HepG2 (cell line): ENCODE measurements around the gene NEDD1. TPM values are rescaled to one million over a fixed set of nuclear protein-coding genes. Genes with fewer than 3 reads are reported as not detected.

Source experiments
- AHDC1 ChIP-seq: sonication (generic); formaldehyde crosslinking; IDR thresholded peaks from 2 replicates; pipeline ENCODE4 v1.5.1; 2020; ENCODE audit warnings: mild to moderate bottlenecking, missing genetic modification reagents, borderline replicate concordance
- BRF2 ChIP-seq: sonication (generic); formaldehyde crosslinking; IDR thresholded peaks from 2 replicates; pipeline ENCODE4 v1.8.1; 2022; ENCODE audit warnings: mild to moderate bottlenecking, missing genetic modification reagents
- FIP1L1 ChIP-seq: fragments of 200-400 bp; formaldehyde crosslinking; IDR thresholded peaks from 2 replicates; pipeline ENCODE4 v1.6.1; 2018; ENCODE audit warnings: low read depth, mild to moderate bottlenecking, low read length, moderate library complexity, borderline replicate concordance; ENCODE audit not compliant: insufficient read depth
- GATAD1 ChIP-seq: IDR thresholded peaks from 2 replicates; pipeline ENCODE4 v1.6.1; 2016; ENCODE audit warnings: missing genetic modification reagents, missing compliant biosample characterization
- NCOA5 ChIP-seq: sonication (generic); formaldehyde crosslinking; IDR thresholded peaks from 2 replicates; pipeline ENCODE4 v1.4.0; 2020; ENCODE audit warnings: missing genetic modification reagents
- NR0B2 ChIP-seq: sonication (generic); formaldehyde crosslinking; IDR thresholded peaks from 2 replicates; pipeline ENCODE4 v1.4.0; 2020; ENCODE audit warnings: mild to moderate bottlenecking, missing genetic modification reagents
- SIX1 ChIP-seq: sonication (generic); formaldehyde crosslinking; IDR thresholded peaks from 2 replicates; pipeline ENCODE4 v1.4.0; 2020; ENCODE audit warnings: missing genetic modification reagents, borderline replicate concordance
- SP2 ChIP-seq: sonication (generic); formaldehyde crosslinking; IDR thresholded peaks from 2 replicates; pipeline ENCODE4 v1.5.1; 2020; ENCODE audit warnings: mild to moderate bottlenecking, missing genetic modification reagents
- TFDP1 ChIP-seq: IDR thresholded peaks from 2 replicates; pipeline ENCODE4 v1.6.1; 2016; ENCODE audit warnings: missing compliant biosample characterization, missing genetic modification reagents, borderline replicate concordance
- TP53 ChIP-seq: sonication (generic); formaldehyde crosslinking; conservative IDR thresholded peaks from 2 replicates; pipeline ENCODE4 v1.4.0; 2020; ENCODE audit warnings: missing genetic modification reagents
- ZBTB7A ChIP-seq: sonication (generic); formaldehyde crosslinking; IDR thresholded peaks from 2 replicates; pipeline ENCODE4 v1.8.0; 2022; ENCODE audit warnings: mild to moderate bottlenecking, missing genetic modification reagents
- ZNF451 ChIP-seq: sonication (generic); formaldehyde crosslinking; IDR thresholded peaks from 2 replicates; pipeline ENCODE4 v1.5.0; 2020; ENCODE audit warnings: mild to moderate bottlenecking, missing genetic modification reagents
- ZNF572 ChIP-seq: sonication (generic); formaldehyde crosslinking; IDR thresholded peaks from 2 replicates; pipeline ENCODE4 v1.5.1; 2020; ENCODE audit warnings: mild to moderate bottlenecking, missing genetic modification reagents
- ZNF704 ChIP-seq: sonication (generic); formaldehyde crosslinking; IDR thresholded peaks from 2 replicates; pipeline ENCODE4 v1.8.1; 2023; ENCODE audit warnings: mild to moderate bottlenecking, inconsistent platforms, moderate library complexity, missing genetic modification reagents, borderline replicate concordance
- ZNF709 ChIP-seq: sonication (generic); formaldehyde crosslinking; IDR thresholded peaks from 2 replicates; pipeline ENCODE4 v1.5.0; 2020; ENCODE audit warnings: mild to moderate bottlenecking, missing genetic modification reagents
- ZNF737 ChIP-seq: sonication (generic); formaldehyde crosslinking; IDR thresholded peaks from 2 replicates; pipeline ENCODE4 v1.5.0; 2020; ENCODE audit warnings: missing genetic modification reagents, mild to moderate bottlenecking, borderline replicate concordance
- ZNF784 ChIP-seq: sonication (generic); formaldehyde crosslinking; IDR thresholded peaks from 2 replicates; pipeline ENCODE4 v1.5.1; 2020; ENCODE audit warnings: missing genetic modification reagents, mild to moderate bottlenecking, borderline replicate concordance
- polyA plus RNA-seq, 8 experiments: library from polyadenylated mRNA; depleted of rRNA in 3 of 8; stranded (reverse) in 7 of 8; unstranded in 1 of 8; fragments of >200 nt; fragmentation: Illumina TruSeq in 4 of 8; extraction: Trizol in 4 of 8; gene quantifications; 2 replicates each; pipeline versions ENCODE4 v1.2.1 to v1.2.3, GENCODE V29; 2011 to 2016; ENCODE audit warnings: low read depth in 4 of 8, missing spikeins in 1 of 8, mixed read lengths in 1 of 8; ENCODE audit not compliant: insufficient read depth in 1 of 8
- total RNA-seq, 5 experiments: library from RNA; depleted of rRNA; stranded (reverse); fragments of >200 nt; fragmentation: Illumina TruSeq; extraction: Trizol; gene quantifications; 2 replicates each; pipeline ENCODE4 v1.2.3, GENCODE V29; 2016; ENCODE audit warnings: low read depth in 1 of 5

NEDD1 gene
- total and polyA plus RNA-seq, 2 of the 13 experiments (the other 11 are each of a cell fraction or from before 2014, with no cell fraction given) = 11.2 to 21.5 TPM

GRCh38 chr12:96906849-96907670 lies at the start of gene NEDD1 (continued):
- TF ChIP-seq AHDC1 (CRISPR knock-in tag) (no peak), SP2 (CRISPR knock-in tag) (peak; percentile 91), ZNF709 (CRISPR knock-in tag) (peak; percentile 91), ZNF704 (CRISPR knock-in tag) (no peak), FIP1L1 (no peak), ZBTB7A (CRISPR knock-in tag) (peak; percentile 52; the same call in 1 of the 2 replicates), GATAD1 (CRISPR knock-in tag) (peak; percentile 77), SIX1 (CRISPR knock-in tag) (no peak), ZNF784 (CRISPR knock-in tag) (no peak), TFDP1 (CRISPR knock-in tag) (peak; percentile 89), NR0B2 (CRISPR knock-in tag) (no peak), ZNF451 (CRISPR knock-in tag) (no peak), BRF2 (CRISPR knock-in tag) (peak; percentile 72; the same call in 1 of the 2 replicates), ZNF572 (no peak), TP53 (CRISPR knock-in tag) (no peak), NCOA5 (no peak), ZNF737 (CRISPR knock-in tag) (no peak)
